Measurements from ENCODE around the gene CLEC18B.
"Not testable (repeated sequence)": the region's sequence is repeated elsewhere in the genome, so short reads cannot be mapped to it uniquely, and the experiment has no call there.

CLEC18B gene

DNA sequence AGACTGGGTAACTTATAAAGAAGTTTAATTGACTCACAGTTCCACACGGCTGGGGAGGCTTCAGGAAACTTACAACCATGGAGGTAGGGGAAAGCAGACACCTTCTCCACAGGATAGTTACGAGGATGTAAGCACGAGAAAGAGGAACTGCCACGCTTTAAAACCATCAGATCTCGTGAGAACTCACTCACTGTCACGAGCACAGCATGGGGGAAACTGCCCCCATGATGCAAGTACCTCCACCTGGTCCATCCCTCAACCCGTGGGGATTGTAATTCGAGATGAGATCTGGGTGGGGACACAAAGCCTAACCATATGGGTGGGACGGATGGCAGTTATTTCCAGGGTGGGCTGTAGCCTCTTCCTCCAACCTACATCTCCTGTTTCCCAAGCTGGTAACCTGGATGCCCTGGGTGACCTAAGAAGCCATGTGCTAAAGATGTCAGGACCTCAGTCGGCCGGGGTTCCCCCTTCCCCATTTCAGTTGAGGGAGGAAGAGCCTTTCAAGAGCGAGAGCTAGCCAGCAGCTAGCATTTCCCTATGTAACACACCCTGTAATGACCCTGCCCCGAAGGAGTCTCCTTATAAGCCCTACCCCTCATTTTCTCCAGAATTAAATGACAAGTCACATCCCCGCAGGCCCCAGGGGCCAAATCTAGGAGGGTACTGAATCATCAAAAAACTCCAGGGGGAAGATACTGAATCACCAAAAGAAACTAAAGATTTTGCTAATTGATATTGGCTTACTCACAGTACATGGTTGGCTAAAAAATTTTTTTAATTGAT is 16.9 kb downstream of the CLEC18B start:
- H3K36me3 ChIP-seq (ENCODE audit: control insufficient read depth, insufficient read depth, low read length); H3K27me3 ChIP-seq (ENCODE audit: control insufficient read depth, insufficient read depth, low read length): not testable (repeated sequence)
- no CpG with 5 or more reads among the region's 14 CpGs for WGBS (ENCODE audit: insufficient coverage, insufficient read length)

DNA sequence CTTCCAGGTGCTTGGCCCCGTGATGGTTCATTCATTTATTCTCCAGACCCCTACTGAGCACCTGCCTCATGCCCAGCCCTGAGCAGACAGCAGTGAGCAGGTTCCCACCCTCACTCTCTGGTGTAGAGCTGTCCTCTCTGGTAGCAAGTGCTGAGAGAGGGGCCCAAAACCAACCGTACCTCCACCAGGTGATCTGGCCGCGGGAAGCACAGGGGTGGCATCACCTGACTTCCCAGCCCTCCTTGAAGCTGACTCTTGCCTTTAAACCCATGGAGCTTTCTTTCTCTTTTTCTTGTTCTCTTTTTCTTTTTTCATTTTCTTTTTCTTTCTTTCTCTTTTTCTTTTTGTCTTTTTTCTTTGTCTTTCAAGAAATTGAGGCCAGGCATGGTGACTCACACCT is 21.0 kb downstream of the CLEC18B start:
- not testable (repeated sequence) for H3K4me1 ChIP-seq (ENCODE audit: control insufficient read depth, insufficient read depth, low read length); H3K4me3 ChIP-seq (ENCODE audit: low read length); H3K9me3 ChIP-seq (ENCODE audit: control insufficient read depth, insufficient read depth, low read length); DNase-seq (ENCODE audit: low read depth, low spot score); H3K36me3 ChIP-seq (ENCODE audit: control insufficient read depth, insufficient read depth, low read length); H3K27ac ChIP-seq (ENCODE audit: low read length); H3K27me3 ChIP-seq (ENCODE audit: control insufficient read depth, insufficient read depth, low read length)
- no CpG with 5 or more reads among the region's 4 CpGs for WGBS (ENCODE audit: insufficient coverage, insufficient read length)

More for the DNA sequence above, 16.9 kb downstream of the CLEC18B start:
- H3K4me3 ChIP-seq (ENCODE audit: low read length); H3K4me1 ChIP-seq (ENCODE audit: control insufficient read depth, insufficient read depth, low read length); H3K9me3 ChIP-seq (ENCODE audit: control insufficient read depth, insufficient read depth, low read length); H3K27ac ChIP-seq (ENCODE audit: low read length); DNase-seq (ENCODE audit: low read depth, low spot score): not testable (repeated sequence)

DNA sequence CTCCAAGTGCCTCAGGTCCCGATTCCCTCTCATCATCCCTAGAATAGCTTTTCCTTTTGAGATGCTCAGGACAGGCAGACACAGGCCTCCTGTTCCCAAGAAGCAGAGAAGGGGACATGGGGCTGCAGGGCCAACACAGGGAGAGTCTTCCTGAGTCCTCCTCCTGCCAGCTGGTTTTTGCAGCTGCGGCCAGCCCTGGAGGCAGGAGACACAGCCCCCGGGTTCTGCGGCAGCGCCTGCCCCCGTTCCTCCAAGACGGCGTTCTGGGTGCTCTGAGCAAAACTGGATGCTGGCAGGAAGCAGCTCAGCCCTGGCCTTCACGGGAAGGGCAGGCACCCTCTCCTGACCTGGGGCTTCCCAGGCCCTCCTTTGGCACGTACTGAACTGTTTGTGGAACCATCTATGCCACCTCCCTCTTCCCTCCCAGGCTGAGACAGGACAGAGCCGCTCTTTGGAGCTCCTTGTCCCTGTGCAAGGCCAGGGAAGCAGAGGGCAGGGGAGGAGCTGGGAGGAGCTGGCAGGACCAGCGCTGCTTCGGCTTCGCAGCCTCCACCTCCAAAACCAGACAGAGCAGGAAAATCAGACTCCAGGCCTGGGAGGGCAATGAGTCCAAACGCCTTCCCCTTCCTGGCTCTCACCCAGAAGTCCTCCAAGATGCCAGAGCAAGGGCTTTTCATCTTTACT is 22.9 kb downstream of the CLEC18B start:
- not testable (repeated sequence) for H3K4me3 ChIP-seq (ENCODE audit: low read length); H3K36me3 ChIP-seq (ENCODE audit: control insufficient read depth, insufficient read depth, low read length); H3K27ac ChIP-seq (ENCODE audit: low read length); H3K4me1 ChIP-seq (ENCODE audit: control insufficient read depth, insufficient read depth, low read length); H3K9me3 ChIP-seq (ENCODE audit: control insufficient read depth, insufficient read depth, low read length); H3K27me3 ChIP-seq (ENCODE audit: control insufficient read depth, insufficient read depth, low read length); DNase-seq (ENCODE audit: low read depth, low spot score)
- no CpG with 5 or more reads among the region's 15 CpGs for WGBS (ENCODE audit: insufficient coverage, insufficient read length)

DNA sequence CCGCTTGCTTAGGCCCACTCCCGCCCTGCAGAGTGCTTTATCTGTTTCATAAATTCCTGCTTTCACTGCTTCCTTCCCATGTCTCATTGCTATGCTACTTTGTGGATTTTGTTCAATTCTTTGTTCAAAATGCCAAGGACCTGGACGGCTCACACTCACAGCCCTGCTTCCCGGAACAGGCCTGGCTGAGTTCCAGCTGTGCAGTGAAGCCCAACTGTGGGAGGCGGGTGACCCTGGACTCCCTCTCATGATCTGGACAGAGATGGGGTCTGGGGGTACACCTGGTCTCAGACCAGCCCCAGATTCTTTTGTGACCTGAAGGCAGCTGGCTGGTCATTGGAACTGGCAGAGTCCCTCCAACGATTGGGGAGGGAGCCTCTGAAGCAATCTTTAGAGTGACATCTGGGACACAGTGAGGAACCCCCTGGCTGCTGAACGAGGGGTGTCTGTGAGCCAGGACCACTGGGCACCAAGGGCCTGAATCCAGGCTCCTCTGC is 24.7 kb downstream of the CLEC18B start:
- H3K9me3 ChIP-seq (ENCODE audit: control insufficient read depth, insufficient read depth, low read length); H3K27ac ChIP-seq (ENCODE audit: low read length); H3K36me3 ChIP-seq (ENCODE audit: control insufficient read depth, insufficient read depth, low read length); H3K27me3 ChIP-seq (ENCODE audit: control insufficient read depth, insufficient read depth, low read length); H3K4me1 ChIP-seq (ENCODE audit: control insufficient read depth, insufficient read depth, low read length); H3K4me3 ChIP-seq (ENCODE audit: low read length); DNase-seq (ENCODE audit: low read depth, low spot score): not testable (repeated sequence)
- WGBS (ENCODE audit: insufficient coverage, insufficient read length): no CpG with 5 or more reads among the region's 7 CpGs

DNA sequence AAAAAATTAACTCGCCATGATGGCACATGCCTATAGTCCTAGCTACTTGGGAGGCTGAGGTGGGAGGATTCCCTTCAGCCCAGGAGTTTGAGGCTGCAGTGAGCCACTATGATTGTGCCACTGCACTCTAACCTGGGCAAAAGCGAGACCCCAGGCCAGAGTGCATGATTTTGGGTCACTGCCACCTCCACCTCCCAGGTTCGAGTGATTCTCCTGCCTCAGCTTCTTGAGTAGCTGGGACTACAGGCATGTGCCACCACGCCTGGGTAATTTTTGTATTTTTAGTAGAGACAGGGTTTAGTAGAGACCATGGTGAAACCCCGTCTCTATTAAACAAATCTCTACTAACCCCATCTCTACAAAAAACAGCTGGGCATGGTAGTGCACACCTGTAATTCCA is 26.7 kb downstream of the CLEC18B start:
- not testable (repeated sequence) for DNase-seq (ENCODE audit: low read depth, low spot score); H3K27me3 ChIP-seq (ENCODE audit: control insufficient read depth, insufficient read depth, low read length); H3K4me3 ChIP-seq (ENCODE audit: low read length); H3K9me3 ChIP-seq (ENCODE audit: control insufficient read depth, insufficient read depth, low read length); H3K27ac ChIP-seq (ENCODE audit: low read length); H3K36me3 ChIP-seq (ENCODE audit: control insufficient read depth, insufficient read depth, low read length); H3K4me1 ChIP-seq (ENCODE audit: control insufficient read depth, insufficient read depth, low read length)
- WGBS (ENCODE audit: insufficient coverage, insufficient read length): no CpG with 5 or more reads among the region's 5 CpGs

DNA sequence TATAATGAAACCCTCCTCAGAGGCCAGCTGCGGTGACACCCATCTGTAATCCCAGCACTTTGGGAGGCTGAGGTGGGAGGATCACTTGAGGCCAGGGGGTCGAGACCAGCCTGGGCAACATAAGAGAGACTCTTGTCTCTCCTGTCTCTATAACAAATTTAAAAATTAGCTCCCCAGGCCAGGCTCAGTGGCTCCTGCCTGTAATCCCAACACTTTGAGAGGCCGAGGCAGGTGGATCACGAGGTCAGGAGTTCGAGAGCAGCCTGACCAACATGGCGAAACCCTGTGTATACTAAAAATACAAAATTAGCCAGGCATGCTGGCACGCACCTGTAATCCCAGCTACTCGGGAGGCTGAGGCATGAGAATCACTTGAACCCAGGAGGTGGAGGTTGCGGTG is 27.1 kb downstream of the CLEC18B start:
- WGBS (ENCODE audit: insufficient coverage, insufficient read length): no CpG with 5 or more reads among the region's 9 CpGs
- H3K36me3 ChIP-seq (ENCODE audit: control insufficient read depth, insufficient read depth, low read length); H3K9me3 ChIP-seq (ENCODE audit: control insufficient read depth, insufficient read depth, low read length); H3K4me3 ChIP-seq (ENCODE audit: low read length); DNase-seq (ENCODE audit: low read depth, low spot score); H3K27me3 ChIP-seq (ENCODE audit: control insufficient read depth, insufficient read depth, low read length); H3K4me1 ChIP-seq (ENCODE audit: control insufficient read depth, insufficient read depth, low read length); H3K27ac ChIP-seq (ENCODE audit: low read length): not testable (repeated sequence)

DNA sequence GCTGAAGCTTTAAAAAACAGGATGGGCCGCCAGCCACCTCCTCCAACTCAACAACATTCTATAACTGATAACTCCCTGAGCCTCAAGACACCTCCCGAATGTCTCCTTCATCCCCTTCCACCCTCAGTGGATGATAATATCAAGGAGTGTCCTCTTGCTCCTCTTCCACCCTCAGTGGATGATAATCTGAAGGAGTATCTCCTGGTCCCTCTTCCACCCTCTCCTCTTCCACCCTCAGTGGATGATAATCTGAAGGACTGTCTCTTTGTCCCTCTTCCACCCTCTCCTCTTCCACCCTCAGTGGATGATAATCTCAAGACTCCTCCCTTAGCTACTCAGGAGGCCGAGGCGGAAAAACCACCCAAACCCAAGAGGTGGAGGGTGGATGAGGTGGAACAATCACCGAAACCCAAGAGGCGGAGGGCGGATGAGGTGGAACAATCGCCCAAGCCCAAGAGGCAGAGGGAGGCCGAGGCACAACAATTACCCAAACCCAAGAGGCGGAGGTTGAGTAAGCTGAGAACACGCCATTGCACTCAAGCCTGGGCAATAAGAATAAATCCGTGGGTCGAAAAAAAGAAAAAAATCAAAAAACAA is 29.7 kb downstream of the CLEC18B start:
- H3K36me3 ChIP-seq (ENCODE audit: control insufficient read depth, insufficient read depth, low read length); H3K27ac ChIP-seq (ENCODE audit: low read length); H3K27me3 ChIP-seq (ENCODE audit: control insufficient read depth, insufficient read depth, low read length); H3K4me1 ChIP-seq (ENCODE audit: control insufficient read depth, insufficient read depth, low read length); H3K9me3 ChIP-seq (ENCODE audit: control insufficient read depth, insufficient read depth, low read length); DNase-seq (ENCODE audit: low read depth, low spot score); H3K4me3 ChIP-seq (ENCODE audit: low read length): not testable (repeated sequence)
- no CpG with 5 or more reads among the region's 13 CpGs for WGBS (ENCODE audit: insufficient coverage, insufficient read length)

DNA sequence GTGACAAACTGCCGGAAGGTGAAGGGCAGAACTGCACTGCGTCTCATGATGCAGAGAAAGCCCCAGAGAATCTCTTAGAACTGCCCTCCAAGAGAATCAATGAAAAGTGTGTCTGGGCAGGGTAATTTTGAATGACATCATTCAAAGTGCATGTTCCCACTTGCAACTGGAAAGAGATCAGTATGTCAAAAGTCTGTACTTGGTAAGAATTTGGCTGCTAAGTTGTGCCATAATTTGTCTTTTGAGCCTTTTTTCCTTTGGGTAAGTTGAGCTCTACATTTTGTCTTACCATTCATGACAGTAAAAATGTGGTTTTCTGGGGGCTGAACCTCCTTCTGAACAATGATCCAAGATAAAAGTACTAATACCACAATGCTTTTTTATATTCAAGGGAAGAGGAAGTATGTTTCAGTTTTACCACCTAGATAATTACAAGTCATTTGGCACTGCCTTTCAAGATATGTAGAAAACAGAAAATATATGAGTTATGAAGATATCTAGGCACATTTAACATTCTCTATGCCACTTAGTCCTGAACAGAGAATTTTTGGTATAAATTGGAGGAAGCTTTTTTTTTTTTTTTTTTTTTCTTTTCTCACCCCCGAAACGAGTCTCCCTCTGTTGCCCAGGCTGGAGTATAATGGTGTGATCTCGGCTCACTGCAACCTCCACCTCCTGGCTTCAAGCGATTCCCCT is 38.8 kb downstream of the CLEC18B start:
- not testable (repeated sequence) for H3K27me3 ChIP-seq (ENCODE audit: control insufficient read depth, insufficient read depth, low read length); H3K4me1 ChIP-seq (ENCODE audit: control insufficient read depth, insufficient read depth, low read length); H3K9me3 ChIP-seq (ENCODE audit: control insufficient read depth, insufficient read depth, low read length); H3K4me3 ChIP-seq (ENCODE audit: low read length); H3K36me3 ChIP-seq (ENCODE audit: control insufficient read depth, insufficient read depth, low read length); DNase-seq (ENCODE audit: low read depth, low spot score); H3K27ac ChIP-seq (ENCODE audit: low read length)
- no CpG with 5 or more reads among the region's 6 CpGs for WGBS (ENCODE audit: insufficient coverage, insufficient read length)

DNA sequence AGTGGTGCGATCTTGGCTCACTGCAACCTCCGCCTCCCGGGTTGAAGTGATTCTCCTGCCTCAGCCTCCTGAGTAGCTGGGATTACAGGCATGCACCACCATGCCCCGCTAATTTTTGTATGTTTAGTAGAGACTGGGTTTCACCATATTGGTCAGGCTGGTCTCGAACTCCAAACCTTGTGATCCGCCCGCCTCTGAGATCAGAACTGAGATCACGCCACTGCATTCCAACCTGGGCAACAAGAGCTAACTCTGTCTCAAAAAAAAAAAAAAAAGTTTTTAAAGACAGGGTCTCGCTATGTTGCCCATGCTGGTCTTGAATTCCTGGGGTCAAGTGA is 47.5 kb downstream of the CLEC18B start:
- H3K27me3 ChIP-seq (ENCODE audit: control insufficient read depth, insufficient read depth, low read length); DNase-seq (ENCODE audit: low read depth, low spot score); H3K4me1 ChIP-seq (ENCODE audit: control insufficient read depth, insufficient read depth, low read length); H3K4me3 ChIP-seq (ENCODE audit: low read length); H3K9me3 ChIP-seq (ENCODE audit: control insufficient read depth, insufficient read depth, low read length); H3K27ac ChIP-seq (ENCODE audit: low read length); H3K36me3 ChIP-seq (ENCODE audit: control insufficient read depth, insufficient read depth, low read length): not testable (repeated sequence)
- no CpG with 5 or more reads among the region's 9 CpGs for WGBS (ENCODE audit: insufficient coverage, insufficient read length)

DNA sequence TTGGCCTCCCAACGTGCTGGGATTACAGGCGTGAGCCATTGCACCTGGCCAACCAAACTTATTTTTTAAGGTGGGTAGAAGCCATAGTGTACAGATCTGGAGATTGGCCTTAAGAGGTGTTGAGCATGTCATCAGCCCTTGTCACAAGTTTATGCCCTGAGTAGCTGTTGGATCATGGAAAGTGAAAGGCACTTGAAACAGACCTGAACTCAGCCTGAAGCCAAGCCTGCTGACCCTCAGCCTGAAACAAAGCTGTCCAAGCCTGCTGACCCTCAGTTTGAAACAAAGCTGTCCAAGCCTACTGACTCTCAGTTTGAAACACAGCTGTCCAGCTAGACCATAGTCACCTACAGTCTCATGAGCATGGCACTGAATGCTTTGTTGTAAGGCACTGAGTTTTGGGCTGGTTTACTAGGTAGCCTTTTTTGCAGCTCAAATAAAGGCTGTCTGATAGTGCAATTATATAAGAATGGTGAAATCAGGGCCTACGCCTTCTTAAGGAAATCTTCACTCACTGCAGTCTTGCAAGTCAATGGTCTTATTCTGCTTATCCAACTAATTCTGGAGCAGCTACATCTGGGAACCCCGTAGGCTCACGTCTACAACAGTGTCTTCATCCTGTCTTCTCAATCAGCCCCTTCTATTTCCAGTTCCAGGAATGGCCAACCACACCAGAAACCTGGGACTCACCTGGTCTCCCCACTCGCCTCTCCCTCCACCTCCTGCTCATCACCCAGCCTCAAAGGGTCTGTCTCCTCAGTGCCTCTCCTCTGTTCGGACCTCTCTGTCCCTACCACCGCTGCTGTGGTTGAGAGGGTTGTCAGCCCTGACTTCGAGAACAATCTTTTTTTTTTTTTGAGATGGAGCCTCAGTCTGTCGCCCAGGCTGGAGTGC is 48.1 kb downstream of the CLEC18B start:
- Histone ChIP-seq H3K4me3 (ENCODE audit: low read length) (no peak overlapping the region), H3K27ac (ENCODE audit: low read length) (no peak overlapping the region), H3K27me3 (ENCODE audit: control insufficient read depth, insufficient read depth, low read length) (no peaks in the 10 kb centered on the region), H3K4me1 (ENCODE audit: control insufficient read depth, insufficient read depth, low read length) (no peaks in the 10 kb centered on the region), H3K36me3 (ENCODE audit: control insufficient read depth, insufficient read depth, low read length) (no peaks in the 10 kb centered on the region), H3K9me3 (ENCODE audit: control insufficient read depth, insufficient read depth, low read length) (no peaks in the 10 kb centered on the region)
- DNase-seq (ENCODE audit: low read depth, low spot score): no peak
- WGBS (ENCODE audit: insufficient coverage, insufficient read length): no CpG with 5 or more reads among the region's 10 CpGs

All from iPS DF 6.9 (cell line).